Fibroblast of mammary gland (primary cell): ENCODE data around the gene NEMP2.

ENCODE experiments used
- DNase-seq: peaks from one replicate; pipeline ENCODE4 v3.0.0-alpha.2; 2010; ENCODE audit warnings: low read depth
- H3K4me3 ChIP-seq: 2 replicates; pipeline ENCODE4 v1.5.1; 2011; ENCODE audit warnings: low read depth, mild to moderate bottlenecking, low read length, moderate library complexity; ENCODE audit not compliant: control insufficient read depth
- TF ChIP-seq, protein P1 (sequence below): conservative IDR thresholded peaks from 2 replicates; pipeline ENCODE4 v1.5.1; 2011; ENCODE audit warnings: low read depth, low read length, inconsistent platforms; ENCODE audit not compliant: control insufficient read depth, insufficient read depth

NEMP2 gene, protein sequence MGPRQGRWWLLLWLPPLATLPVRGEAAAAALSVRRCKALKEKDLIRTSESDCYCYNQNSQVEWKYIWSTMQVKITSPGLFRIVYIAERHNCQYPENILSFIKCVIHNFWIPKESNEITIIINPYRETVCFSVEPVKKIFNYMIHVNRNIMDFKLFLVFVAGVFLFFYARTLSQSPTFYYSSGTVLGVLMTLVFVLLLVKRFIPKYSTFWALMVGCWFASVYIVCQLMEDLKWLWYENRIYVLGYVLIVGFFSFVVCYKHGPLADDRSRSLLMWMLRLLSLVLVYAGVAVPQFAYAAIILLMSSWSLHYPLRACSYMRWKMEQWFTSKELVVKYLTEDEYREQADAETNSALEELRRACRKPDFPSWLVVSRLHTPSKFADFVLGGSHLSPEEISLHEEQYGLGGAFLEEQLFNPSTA

DNA sequence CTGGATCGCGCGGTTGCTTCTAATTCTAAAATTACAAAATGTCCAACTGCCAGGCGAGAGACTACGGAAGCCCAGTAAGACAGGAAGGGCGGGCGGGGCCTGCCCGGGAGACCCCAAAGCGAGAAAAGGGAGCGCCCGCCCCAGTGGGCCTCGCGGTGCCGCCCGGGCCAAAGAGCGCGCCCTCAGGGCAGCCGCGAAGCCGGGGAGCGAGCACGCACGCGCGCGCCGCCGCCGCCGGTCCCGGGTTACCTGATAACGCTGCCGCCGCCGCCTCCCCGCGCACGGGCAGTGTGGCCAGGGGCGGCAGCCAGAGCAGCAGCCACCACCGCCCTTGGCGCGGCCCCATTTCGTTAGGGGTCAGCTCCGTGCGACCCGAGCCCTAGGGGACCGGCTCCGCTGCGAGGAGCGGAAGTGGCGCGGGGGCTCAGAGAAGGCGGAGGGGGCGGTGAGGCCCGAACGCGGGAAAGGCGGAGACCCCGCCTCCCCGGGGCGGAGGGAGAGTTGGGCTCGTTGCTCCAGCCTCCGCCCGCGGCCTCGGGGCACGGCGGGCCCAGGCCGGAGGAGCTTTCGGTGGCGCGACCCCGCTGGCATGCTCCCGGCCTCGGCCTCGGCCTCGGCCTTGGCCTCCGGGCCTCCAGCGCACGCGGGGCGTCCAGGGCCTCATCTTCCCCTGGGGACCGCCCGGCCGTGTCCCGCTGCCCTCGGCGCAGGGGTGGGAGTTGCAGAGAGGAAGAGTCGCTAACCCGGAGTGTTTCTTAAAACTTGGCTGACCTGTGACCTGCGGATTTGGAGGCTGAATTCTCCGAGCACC is at the start of gene NEMP2:
TSS of gene NEMP2 (minus strand) at position 413 of the 811 bp plus-strand sequence. CDS start at position 346, 67 bp downstream.
- peak within 1 kb of the TSS; percentile 66 for H3K4me3 ChIP-seq
- DNase-seq: peak; percentile 50
- TF ChIP-seq, protein P1, sequence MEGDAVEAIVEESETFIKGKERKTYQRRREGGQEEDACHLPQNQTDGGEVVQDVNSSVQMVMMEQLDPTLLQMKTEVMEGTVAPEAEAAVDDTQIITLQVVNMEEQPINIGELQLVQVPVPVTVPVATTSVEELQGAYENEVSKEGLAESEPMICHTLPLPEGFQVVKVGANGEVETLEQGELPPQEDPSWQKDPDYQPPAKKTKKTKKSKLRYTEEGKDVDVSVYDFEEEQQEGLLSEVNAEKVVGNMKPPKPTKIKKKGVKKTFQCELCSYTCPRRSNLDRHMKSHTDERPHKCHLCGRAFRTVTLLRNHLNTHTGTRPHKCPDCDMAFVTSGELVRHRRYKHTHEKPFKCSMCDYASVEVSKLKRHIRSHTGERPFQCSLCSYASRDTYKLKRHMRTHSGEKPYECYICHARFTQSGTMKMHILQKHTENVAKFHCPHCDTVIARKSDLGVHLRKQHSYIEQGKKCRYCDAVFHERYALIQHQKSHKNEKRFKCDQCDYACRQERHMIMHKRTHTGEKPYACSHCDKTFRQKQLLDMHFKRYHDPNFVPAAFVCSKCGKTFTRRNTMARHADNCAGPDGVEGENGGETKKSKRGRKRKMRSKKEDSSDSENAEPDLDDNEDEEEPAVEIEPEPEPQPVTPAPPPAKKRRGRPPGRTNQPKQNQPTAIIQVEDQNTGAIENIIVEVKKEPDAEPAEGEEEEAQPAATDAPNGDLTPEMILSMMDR: no peak

DNA sequence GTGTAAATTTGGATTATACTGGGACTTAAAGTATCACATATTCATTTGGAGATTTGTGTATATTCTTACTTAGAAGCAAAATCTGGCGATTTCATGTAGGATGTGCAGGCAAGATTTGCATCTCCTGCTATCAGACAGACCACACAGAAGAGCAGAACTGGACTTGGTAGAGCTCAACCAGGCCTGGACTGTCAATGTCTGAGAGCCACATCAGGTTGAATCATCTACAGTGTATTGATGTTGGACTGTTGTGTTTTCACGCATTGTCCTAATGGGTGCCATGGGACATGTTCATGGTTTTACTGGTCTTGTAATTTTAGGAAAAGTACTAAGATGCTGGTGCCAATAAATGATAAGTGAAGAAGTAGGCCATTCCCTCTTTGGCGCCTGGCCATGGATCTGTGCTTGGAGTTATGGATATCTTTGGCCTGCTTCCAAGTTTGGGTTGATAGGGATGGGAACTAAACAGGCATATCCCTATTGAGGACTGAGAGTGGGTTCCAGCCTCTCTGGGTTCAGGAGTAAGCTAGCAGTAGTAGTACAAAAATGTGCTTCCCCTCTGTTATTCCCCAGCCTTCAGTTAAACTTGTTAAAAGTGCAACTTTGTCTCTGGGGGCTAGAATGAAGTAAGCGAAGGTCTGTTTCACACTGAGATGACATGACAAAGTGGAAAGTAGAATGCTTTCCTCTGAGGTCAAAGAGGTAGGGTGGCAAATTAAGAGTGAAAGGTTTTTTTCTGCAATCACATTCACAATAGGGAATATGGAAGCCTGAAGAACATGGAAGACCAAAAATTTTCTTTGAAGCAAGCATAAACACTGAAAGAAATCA is 49.2 kb upstream of the NEMP2 start:
- no peak overlapping the region for H3K4me3 ChIP-seq
- peak; percentile 17 for DNase-seq
- TF ChIP-seq, protein P1: no peak

DNA sequence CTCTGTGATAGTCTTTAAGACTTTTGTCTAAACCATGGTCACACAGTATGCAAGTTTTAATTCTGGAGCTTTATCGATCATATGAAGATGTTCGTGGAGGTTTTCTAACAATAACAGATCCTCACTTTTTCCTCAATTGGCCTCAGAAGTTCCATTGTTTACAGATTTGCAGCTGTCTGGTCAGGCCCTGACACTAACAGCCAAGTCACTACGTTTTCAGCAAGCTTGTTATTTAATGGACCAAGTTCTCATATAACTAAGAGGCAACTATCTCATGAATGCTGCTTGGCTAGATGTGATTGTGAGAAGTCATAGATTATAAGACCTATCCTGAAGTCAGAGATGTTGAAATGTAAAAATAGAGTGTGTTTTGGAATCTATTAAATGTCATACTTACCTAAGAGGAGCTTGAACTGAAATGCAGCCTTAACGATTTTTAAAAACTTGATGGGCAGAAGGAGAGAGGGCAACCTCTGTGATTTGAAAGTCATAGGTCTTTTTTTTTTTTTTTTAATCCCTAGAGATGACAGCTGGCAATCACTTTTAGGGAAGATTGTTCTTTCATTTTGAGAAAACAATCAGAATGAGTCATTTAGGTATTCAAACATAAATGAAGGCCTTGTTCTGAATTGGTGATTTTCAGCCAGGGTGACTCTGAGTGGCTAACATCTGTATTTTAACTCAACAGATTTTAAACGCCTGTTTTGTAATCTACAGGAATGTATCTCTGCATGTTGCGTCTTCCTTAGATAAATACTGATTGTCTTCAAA is 48.4 kb upstream of the NEMP2 start:
- TF ChIP-seq, protein P1: no peak
- no peak overlapping the region for H3K4me3 ChIP-seq
- no peak for DNase-seq

DNA sequence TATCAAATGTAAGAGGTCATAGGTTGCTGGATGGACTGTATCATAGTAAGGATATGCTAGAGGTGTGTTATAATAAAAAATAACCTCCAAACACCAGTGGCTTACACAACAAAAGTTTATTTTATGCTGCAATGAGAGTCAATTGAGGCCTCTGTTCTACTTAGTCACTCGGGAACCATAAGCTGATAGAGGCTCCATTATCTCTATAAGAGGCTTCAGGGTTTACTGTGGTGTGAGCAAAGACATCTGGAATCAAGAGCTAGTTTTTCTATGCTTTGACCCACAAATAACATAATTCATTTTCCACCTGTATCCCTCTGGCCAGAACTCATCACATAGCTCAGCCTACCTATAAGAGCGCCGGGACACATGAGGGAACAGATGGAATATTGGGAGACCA is 47.5 kb upstream of the NEMP2 start:
- no peak for DNase-seq
- TF ChIP-seq, protein P1: no peak
- H3K4me3 ChIP-seq: no peak overlapping the region

DNA sequence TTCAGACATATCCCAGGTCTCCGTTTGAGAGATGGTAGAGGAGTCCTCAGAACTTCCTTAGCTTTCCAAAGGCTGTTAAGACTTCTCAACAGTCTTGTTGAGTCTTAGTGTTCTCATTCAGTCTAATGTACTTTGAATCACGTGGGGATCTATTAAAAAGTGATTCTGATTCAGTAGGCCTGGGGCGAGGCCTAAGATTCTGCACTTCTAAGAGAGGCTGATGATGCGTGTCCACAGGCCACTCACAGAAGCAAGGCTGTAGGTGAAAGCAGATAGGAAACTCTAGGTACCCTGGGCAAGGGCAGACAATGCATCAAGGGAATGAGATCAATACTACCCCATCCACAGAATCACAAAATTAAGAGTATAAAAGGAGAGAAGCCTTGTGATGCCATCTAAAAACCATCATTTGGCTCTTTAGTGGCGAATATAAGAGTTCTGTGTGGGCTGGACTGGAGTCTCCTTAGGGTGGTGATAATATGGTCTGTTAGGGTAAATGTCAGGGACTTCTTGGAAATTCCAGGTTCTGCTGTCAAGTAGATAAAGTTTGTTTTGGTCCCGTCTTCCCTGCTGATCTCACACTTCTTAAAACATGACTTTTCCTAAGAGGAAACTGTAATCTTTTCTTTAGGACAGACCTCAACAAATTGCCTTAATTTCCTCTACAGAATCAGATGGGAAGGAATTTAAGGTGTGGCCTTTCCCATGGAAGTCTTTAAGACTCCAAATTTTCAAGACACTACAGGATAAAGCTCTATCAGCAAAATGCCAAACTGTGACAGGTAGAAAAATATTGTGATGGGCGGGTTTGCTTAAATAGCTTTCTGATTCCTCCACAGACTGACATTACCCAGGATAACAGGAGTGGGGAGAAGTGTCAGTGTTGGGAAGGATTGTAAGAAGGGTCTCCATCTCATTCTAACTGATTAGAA is 45.7 kb upstream of the NEMP2 start:
- TF ChIP-seq, protein P1: no peak
- DNase-seq: no peak
- H3K4me3 ChIP-seq: no peak overlapping the region
